DMS53 (cell line): ENCODE data around the gene C1orf52.

Source experiments
- DNase-seq: peaks from one replicate; lab custom pipeline; 2025; lab: John Stamatoyannopoulos, UW

Gene C1orf52

DNA sequence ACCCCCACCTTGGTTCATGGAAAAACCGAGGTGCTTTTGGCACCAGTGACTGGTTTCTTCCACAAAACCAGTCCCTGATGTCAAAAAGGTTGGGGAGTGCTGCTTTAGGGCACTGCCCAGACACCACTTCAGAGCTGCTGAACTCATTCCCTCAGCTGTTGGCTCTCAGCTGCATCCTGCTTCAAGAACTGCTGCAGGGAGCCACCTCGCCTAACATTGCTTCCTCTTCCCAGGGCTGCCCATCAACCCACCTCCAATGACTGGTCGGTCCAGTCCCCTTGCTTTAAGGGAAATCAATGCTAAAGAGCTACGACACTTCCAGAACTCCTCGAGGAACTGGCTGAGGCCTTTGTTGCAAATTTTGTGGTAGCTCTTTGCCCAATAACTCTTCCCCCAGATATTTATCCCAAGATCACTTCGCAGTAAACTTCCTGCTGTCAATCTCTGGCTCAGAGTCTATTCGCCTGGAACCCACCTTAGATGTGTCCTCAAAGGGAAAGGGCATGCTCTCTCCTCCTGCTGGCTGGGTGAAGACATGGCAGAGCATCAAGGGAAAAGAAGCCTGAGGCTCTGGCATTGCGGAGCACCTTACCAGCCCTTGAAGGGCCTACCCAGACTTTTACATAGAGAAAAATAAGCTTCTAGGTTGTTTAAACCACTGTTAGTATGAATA lies 29.0 kb downstream of the C1orf52 start:
- peak; percentile 87 for DNase-seq

DNA sequence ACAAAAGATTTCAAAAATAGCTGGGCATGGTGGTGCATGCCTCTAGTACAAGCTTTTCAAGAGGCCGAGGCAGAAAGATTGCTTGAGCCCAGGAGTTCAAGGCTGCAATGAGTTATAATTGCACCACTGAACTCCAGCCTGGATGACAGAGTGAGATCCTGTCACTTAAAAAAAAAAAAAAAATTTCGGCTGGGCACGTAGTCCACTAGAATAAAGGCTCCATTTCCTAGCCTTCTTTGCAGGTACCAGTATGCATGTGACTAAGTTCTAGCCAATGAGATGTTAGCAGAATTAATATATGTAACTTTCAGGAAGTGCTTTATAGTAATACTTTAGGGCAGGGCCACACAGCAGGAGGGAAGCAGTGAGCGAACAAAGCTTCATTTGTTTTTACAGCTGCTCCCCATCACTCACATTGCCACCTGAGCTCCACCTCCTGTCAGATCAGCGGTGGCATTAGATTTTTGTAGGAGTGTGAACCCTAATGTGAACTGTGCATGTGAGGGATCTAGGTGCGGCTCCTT lies 29.8 kb downstream of the C1orf52 start:
- peak; percentile 93 for DNase-seq

DNA sequence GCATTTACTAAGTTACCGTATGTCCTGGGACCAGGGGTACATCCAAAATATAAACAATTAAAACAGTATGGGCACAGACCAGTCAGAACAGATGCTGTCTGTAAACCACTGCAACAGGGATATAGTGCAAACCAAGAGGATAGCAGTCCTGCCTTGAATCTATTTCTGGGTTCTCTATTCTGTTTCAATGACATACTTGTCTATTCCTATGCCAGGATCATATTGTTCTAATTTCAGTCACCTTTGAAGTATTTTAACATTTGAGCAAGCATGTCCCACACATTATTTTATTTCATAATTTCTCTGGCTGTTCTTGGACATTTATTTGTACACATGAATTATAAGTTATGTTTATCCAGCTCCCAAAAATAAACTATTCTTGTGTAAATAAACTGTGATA lies 30.5 kb downstream of the C1orf52 start:
- no peak for DNase-seq

DNA sequence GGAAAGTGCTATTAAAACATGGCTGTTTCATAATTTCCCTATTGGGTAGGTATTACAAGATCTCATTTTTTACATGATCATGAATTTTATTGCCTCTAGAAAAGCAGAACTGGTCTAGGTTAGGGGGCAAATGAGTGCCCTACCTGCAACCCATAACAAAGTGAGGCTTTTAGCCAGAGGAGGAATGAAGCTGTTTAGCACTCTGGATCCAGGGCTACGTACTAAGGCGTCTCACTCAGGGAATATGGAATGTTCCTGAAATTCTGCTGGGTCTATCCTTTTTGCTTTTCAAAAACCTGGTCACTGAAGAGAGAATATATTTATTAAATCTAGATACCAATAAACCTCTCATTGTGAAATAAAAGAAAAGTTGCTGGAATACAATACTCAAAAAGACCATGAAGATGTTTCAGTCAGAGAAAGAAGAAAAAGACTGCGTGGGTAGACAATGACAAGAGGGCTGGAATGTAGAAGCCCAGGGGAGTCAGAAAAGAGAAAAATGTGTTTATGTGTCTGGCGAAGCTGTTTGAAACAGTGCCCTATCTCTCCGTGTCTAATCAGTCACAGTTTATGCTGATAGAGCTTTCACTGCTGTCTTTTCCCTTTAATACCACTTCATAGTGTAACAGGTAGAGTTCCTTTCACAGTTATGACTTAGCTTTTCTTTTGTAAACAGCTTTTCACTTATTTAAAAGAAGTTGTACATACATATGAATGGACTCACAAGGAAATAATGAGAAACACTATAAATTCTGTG lies 33.7 kb downstream of the C1orf52 start:
- DNase-seq: peak; percentile 58

DNA sequence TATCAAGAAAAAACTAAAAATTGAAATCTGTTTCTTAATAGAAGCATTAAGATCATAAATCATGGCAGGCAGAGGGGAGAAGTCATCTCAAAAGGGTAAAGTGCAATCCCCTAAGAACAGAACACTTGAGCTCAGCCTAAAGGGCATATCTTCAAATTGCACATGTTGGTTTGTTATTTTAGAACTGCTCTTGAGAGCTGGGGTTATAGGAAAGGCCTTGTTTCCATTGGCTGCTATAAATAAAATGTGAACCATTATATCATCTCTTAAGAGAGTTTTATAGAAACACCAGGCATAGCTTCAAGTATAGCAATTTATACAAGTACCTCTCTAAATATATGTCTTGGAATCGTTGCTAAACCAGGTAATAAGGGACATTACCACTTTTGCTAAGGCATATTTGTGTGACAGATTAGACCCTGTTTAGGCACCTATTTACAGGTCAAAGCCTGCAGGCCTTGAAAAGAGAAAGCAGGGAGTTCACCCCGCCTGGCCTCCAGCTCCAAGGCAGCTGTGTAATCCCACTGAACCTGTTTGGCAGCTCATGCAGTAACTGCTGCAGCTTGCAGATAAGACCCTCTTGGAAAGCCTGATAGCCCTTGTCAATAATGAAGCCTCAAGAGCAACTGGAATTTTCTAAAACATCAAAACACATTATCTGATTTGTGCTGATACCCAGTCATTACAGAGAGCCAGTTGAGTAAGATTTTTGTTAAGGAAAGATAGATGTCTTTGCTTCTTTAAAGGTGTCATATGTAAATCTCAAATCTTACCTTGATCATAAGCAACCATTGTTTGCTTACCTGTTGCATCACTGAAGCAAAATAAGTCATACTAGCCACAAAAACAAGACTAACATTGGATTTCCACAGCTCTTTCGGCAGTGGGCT lies 34.5 kb downstream of the C1orf52 start:
- DNase-seq: peak; percentile 98

GRCh38 chr1:85224295-85224694 lies 35.2 kb downstream of the C1orf52 start:
- peak; percentile 31 for DNase-seq

DNA sequence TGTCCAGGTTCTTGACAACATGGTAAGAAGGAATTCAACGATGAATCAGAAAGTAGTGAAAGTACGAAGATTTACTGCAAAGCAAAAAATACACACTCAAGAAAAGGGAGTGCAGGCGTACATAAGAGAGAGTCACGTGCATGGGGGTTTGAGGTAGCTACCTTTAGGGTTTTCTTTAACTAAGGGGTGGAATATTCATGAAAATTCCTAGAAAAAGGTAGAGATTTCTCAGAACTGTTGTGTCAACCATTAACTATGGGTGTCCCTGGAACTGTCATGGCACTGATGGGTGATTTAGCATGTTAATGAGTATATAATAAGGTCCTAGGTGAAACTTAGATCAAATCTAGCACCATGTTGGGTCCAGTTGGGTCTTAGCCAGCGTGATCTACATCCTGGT lies 36.1 kb downstream of the C1orf52 start:
- DNase-seq: no peak

GRCh38 chr1:85220756-85221201 lies 38.7 kb downstream of the C1orf52 start:
- no peak for DNase-seq

DNA sequence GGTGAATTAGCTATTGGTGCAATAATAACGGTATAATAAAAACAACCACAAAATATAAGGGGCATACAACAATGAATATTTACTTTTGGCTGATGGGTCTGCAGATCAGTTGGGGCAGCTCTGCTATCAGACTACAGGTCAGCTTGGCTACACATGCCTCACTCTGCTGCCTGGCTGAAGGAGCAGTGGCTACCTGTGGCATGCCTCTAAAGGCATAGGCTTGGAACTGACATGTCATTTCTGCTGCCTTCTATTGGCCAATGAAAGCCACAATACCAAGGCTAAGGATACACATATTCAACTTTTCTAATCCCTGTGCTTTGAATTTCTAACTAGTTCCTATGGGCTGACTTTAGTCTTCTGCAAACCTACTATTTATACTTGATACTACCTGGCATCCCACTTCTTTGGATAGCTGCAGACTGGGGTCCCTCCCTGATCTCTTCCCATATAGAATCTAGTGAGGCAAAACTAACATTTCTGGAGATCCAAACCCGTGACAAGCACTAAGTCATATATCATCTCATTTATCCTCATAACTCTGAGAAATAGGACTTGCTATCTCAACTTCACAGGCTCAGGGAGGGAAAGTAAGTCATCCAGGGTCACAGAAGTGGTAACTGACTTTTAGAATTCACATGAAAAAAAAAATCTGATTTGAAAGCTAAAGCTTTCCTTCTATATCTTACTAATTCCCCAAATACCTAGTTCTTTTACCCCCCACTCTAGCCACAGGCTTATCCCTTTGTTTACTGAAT lies 39.4 kb downstream of the C1orf52 start:
- no peak for DNase-seq

DNA sequence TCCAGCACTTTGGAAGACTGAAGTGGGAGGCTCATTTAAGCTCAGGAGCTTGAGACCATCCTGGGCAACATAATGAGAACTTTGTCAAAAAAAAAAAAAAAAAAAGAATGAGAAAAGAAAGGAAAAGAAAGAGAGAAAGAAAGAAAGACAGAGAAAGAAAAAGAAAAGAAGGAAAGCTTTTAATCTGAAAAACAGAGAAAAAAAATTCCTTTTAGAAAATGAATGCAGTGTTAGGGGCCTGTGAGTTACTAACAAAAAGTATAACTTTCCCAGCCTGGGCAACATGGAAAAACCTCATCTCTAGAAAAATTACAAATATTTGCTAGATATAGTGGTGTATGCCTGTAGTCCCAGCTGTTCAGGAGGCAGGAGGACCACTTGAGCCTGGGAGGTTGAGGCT lies 42.8 kb downstream of the C1orf52 start:
- no peak for DNase-seq

GRCh38 chr1:85214654-85215053 lies 44.8 kb downstream of the C1orf52 start:
- DNase-seq: no peak

GRCh38 chr1:85208488-85208887 lies 51.0 kb downstream of the C1orf52 start:
- no peak for DNase-seq

- no peak for DNase-seq
Observed at GRCh38 chr1:85203573-85204171, 55.8 kb downstream of the C1orf52 start.

- DNase-seq: no peak
Observed at GRCh38 chr1:85202864-85203255, 56.6 kb downstream of the C1orf52 start.

GRCh38 chr1:85202092-85202863 lies 57.2 kb downstream of the C1orf52 start:
- peak; percentile 29 for DNase-seq

DNA sequence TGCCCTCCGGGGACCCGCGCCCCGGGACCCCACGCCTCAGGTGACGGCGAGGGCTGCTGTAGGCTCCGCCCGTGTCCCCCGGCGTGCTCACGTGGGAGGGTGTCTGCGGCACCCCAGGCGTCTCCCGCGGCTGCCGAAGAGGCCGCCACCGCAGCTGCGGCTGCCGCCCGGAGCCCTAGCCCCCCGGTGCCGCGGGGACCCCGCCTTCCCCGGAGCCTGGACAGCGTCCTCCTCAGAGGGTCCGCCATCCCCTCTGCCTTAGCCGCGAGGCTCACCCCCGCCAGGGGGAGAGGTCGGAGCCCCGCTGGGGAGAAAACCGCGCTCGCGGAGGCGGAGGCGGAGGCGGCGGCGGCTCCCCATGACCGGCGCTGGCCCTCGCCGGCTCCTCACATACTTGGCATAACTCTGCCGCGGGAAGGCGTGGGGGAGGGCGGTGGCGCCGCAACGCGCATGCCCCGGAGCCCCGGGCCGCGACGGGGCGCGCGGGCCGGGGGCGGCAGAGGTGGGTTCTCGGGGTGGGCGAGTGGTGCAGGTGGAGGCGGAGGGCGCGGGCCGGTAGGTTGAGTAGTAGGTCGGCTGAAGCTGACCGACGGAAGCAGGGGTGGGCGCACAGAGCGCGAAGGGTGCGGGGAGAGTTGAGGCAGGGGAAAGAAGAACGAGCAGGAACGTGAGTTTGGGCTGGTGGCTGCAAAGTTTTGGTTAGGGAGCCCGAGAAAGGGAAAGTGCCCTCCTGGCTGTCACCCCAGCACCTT lies 57.9 kb downstream of the C1orf52 start:
- peak; percentile 84 for DNase-seq

DNA sequence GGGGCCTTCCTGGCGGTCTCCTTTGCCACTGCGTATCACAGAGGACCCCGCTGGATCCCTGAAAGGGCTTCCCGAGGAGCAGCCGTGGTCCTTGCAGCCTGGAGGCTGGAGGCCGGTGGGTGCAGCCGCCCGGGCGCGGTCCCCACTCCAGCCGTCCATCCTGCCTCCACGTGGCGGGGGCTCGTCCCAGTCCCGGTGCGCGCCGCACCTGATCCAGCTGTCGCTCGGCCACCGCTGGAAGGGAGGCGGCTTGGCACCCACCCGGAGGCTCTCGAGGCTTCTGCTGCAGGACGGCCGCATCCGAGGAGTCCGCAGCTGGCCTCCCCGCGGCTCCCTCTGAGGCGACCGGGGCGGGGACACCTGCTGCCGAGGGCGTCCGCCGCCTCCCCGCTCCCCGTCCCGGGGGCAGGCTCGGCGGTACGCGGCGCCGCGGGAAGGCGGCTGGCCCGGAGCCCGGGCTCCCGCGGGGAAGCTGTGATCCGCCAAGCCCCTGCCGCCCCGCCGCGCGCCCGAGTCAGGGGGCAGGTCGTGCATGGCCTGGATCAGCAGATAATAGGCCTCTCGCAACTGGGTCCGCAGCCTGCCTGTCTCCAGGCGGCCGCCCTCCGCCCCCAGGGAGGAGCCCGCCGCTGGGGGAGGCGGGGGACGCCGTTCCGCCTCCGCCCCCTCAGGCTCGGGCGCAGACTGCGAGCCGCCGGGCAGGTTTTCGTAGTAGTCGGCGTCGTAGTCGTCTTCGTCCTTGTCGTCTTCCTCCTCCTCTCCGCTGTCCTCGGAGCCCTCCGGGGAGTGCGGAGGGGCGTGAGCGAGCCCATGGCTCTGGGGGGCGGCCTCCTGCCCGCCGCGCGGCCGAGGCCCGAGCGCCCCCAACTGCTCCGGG lies 58.8 kb downstream of the C1orf52 start, which contains the start of gene SYDE2:
TSS of gene SYDE2 (minus strand) at position 554 of the 877 bp plus-strand sequence. CDS start at position 534, 20 bp downstream.
- peak; percentile 94 for DNase-seq
